Astrocyte of the cerebellum (primary cell): ENCODE results near the gene B9D1.

Experiments used
- DNase-seq: peaks from one replicate; pipeline ENCODE4 v3.0.0-alpha.2; 2011; ENCODE audit warnings: low read depth
- H3K4me3 ChIP-seq: 2 replicates; pipeline ENCODE4 v1.5.1; 2011; ENCODE audit warnings: mild to moderate bottlenecking, low read depth, low read length, moderate library complexity
- in situ Hi-C: cut with HindIII; loops from 2 replicates; pipeline ENCODE4 v1.10.0; 2017; ENCODE audit warnings: low sequenced_read_pairs
- TF ChIP-seq, protein P1 (sequence below): IDR thresholded peaks from 2 replicates; pipeline ENCODE4 v1.5.1; 2012; ENCODE audit warnings: low read length, low read depth, moderate library complexity, mild to moderate bottlenecking; ENCODE audit errors: missing control alignments

B9D1 gene

GRCh38 chr17:19365499-19365817 is 2.9 kb upstream of the B9D1 start:
- TF ChIP-seq, protein P1, sequence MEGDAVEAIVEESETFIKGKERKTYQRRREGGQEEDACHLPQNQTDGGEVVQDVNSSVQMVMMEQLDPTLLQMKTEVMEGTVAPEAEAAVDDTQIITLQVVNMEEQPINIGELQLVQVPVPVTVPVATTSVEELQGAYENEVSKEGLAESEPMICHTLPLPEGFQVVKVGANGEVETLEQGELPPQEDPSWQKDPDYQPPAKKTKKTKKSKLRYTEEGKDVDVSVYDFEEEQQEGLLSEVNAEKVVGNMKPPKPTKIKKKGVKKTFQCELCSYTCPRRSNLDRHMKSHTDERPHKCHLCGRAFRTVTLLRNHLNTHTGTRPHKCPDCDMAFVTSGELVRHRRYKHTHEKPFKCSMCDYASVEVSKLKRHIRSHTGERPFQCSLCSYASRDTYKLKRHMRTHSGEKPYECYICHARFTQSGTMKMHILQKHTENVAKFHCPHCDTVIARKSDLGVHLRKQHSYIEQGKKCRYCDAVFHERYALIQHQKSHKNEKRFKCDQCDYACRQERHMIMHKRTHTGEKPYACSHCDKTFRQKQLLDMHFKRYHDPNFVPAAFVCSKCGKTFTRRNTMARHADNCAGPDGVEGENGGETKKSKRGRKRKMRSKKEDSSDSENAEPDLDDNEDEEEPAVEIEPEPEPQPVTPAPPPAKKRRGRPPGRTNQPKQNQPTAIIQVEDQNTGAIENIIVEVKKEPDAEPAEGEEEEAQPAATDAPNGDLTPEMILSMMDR = no peak
- in situ Hi-C loops = loop anchor here (10.0 kb wide), 1 partner anchor 159 kb away; no protein-coding TSS in a partner anchor
- H3K4me3 ChIP-seq = no peak overlapping the region
- no peak for DNase-seq

GRCh38 chr17:19364699-19365498 is 2.4 kb upstream of the B9D1 start:
- TF ChIP-seq, protein P1 = no peak
- in situ Hi-C loops = loop anchor here (5.0 to 10.0 kb wide), 4 partner anchors 67 to 397 kb away; no protein-coding TSS in a partner anchor
- no peak for DNase-seq
- H3K4me3 ChIP-seq = no peak overlapping the region

- no peak overlapping the region for H3K4me3 ChIP-seq
- TF ChIP-seq, protein P1 = no peak
- DNase-seq = no peak
- in situ Hi-C loops = loop anchor here (5.0 to 10.0 kb wide), 4 partner anchors 69 to 399 kb away; no protein-coding TSS in a partner anchor
Measured at GRCh38 chr17:19363460-19364035, 1.0 kb upstream of the B9D1 start.

- TF ChIP-seq, protein P1 = peak; percentile 3
- in situ Hi-C loops = loop anchor here (5.0 to 10.0 kb wide), 4 partner anchors 69 to 399 kb away; no protein-coding TSS in a partner anchor
- no peak for DNase-seq
- H3K4me3 ChIP-seq = peak overlapping the region; percentile 69
Measured at GRCh38 chr17:19363114-19363438, 553 bp upstream of the B9D1 start.

- peak overlapping the region; percentile 69 for H3K4me3 ChIP-seq
- in situ Hi-C loops = loop anchor here (5.0 to 10.0 kb wide), 4 partner anchors 70 to 400 kb away; no protein-coding TSS in a partner anchor
- no peak for DNase-seq
- TF ChIP-seq, protein P1 = no peak
Measured at GRCh38 chr17:19361944-19362276, 613 bp downstream of the B9D1 start.

DNA sequence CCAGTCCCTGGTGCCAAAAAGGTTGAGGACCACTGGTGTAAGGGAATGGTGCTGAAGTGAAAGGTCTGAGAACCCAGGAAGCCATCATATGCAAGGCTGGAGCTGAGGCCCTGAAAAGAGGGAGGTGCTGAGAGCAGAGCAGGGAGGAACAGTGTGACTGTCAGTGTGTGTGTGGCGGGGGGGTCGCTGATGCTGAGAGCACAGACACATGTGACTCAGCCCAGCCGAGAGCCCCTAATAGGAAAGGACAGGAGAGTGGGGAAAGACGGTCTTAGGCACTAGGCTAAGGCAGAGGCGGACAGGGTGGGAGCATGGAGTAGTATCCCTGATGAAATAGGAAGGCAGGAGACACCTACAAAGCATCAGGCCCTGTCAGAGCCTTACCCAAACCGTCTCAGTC is 1.2 kb downstream of the B9D1 start:
- in situ Hi-C loops = loop anchor here (5.0 to 10.0 kb wide), 4 partner anchors 71 to 401 kb away; no protein-coding TSS in a partner anchor
- H3K4me3 ChIP-seq = no peak overlapping the region
- TF ChIP-seq, protein P1 = no peak
- no peak for DNase-seq
